ENCODE measurements around the gene P2RY8. TPM values are rescaled to one million over a fixed set of nuclear protein-coding genes. Genes with fewer than 3 reads are reported as not detected.
"Not testable (repeated sequence)": the region's sequence is repeated elsewhere in the genome, so short reads cannot be mapped to it uniquely, and the experiment has no call there.

P2RY8 gene
- total RNA-seq, 1 donor from 2014 or later: 20.4 TPM

DNA sequence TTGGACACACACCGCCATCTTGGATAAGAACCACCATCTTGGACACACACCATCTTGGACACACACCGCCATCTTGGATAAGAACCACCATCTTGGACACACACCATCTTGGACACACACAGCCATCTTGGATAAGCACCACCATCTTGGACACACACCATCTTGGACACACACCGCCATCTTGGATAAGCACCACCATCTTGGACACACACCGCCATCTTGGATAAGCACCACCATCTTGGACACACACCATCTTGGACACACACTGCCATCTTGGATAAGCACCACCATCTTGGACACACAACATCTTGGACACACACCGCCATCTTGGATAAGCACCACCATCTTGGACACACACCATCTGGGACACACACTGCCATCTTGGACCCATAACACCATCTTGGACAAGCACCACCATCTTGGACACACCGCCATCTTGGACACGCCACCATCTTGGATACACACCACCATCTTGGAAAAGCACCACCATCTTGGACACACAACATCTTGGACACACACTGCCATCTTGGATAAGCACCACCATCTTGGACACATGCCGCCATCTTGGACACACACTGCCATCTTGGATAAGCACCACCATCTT lies 88.9 kb downstream of the P2RY8 start:
- H3K4me3 Mint-ChIP-seq; DNase-seq (ENCODE audit: low spot score); intact Hi-C loops (cut with micrococcal nuclease); H3K27me3 Mint-ChIP-seq (ENCODE audit: insufficient read depth); H3K27ac Mint-ChIP-seq; H3K4me1 Mint-ChIP-seq (ENCODE audit: low read depth): not testable (repeated sequence)
- Mint-ChIP-seq H3K9me3 (peaks cover 66% of the 10 kb centered on the region), H3K36me3 (ENCODE audit: low read depth) (peaks cover 64% of the 10 kb centered on the region)

DNA sequence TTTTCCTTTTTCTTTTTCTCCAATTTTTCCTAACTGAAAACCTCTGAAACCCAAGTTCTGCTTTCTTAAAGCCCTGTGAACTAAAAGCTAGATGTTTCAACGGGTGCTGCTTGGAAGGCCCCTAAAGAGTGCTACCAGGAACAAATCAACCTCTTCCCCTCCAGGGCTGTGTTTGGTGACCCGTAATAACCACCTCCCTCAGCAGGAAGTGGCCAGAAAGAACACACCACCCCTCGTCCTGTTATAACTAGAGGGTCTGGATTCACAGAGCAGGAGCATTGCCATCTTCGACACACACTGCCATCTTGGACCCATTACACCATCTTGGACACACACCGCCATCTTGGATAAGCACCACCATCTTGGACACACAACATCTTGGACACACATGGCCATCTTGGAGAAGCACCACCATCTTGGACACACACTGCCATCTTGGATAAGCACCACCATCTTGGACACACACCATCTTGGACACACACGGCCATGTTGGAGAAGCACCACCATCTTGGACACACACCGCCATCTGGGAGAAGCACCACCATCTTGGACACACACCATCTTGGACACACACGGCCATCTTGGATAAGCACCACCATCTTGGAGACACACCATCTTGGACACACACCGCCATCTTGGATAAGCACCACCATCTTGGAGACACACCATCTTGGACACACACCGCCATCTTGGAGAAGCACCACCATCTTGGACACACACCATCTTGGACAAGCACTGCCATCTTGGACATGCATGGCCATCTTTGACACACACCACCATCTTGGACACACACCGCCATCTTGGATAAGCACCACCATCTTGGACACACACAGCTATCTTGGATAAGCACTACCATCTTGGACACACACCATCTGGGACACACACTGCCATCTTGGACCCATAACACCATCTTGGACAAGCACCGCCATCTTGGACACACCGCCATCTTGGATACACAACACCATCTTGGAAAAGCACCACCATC lies 89.7 kb downstream of the P2RY8 start:
- H3K27ac Mint-ChIP-seq; intact Hi-C loops (cut with micrococcal nuclease); H3K27me3 Mint-ChIP-seq (ENCODE audit: insufficient read depth); DNase-seq (ENCODE audit: low spot score); H3K4me3 Mint-ChIP-seq; H3K4me1 Mint-ChIP-seq (ENCODE audit: low read depth): not testable (repeated sequence)
- Mint-ChIP-seq H3K9me3 (peaks cover 70% of the 10 kb centered on the region), H3K36me3 (ENCODE audit: low read depth) (peaks cover 69% of the 10 kb centered on the region)

DNA sequence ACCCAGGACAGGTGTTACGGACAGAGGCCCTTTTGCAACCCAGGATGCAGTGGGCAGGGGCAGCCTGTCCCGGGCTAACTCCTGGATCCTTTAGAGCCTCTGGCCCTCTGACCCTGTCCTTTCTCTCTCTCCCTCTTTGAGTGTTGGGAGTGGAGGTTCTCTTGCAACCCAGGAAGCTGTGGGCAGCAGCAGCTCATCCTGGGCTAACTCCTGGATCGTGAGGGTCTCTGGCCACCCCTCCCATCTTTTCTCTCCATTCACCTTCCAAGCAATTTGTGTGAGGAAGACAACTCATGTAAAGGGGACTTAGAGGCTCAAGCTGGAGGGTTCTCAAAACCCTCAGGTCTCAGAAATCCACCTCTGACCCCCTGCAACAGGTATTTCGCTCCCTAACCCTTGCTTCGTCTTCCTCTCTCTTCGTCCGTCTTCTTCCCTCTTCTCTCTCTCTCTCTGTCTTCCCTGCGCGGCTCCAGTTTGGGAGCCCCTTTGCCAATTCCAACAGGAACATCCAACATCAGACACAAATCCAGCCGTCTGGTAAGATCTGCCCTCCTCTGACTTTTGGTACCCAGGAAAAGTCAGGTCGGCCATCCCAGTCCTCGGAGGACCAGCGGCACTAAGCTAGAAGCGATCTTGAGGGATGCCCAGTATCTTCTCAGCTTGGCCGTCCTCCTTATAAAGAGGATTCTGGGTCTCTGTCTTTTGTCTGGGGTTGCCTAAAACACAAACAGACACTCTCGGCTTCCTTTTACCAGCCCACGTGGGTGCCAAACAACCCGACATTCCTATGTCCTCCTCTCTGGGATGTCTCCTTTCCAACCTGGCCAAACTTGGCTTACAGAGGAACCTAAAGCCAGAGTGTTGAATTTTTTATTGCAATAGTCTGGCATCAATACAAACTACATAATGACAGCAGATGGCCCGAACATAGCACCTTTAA lies 92.2 kb downstream of the P2RY8 start:
- intact Hi-C loops (cut with micrococcal nuclease): no loop called here
- Mint-ChIP-seq H3K27ac (no peak overlapping the region), H3K9me3 (peaks cover 66% of the 10 kb centered on the region), H3K4me3 (no peak overlapping the region), H3K36me3 (ENCODE audit: low read depth) (peaks cover 73% of the 10 kb centered on the region), H3K27me3 (ENCODE audit: insufficient read depth) (no peaks in the 10 kb centered on the region), H3K4me1 (ENCODE audit: low read depth) (no peaks in the 10 kb centered on the region)
- no peak for DNase-seq (ENCODE audit: low spot score)

DNA sequence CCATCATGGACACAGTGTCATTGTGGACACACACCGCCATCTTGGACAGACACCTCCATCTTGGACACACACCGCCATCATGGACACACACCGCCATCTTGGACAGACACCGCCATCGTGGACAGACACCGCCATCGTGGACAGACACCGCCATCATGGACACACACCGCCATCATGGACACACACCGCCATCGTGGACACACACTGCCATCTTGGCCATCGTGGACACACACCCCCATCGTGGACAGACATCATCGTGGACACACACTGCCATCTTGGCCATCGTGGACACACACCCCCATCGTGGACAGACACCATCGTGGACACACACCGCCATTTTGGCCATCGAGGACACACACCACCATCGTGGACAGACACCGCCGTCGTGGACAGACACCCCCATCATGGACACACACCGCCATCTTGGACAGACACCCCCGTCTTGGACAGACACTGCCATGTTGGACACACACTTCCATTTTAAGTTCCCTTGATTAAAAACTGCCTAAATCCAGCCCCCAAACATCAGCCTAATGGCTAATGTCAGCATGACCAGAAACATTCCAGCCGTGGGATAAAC lies 93.4 kb downstream of the P2RY8 start:
- no peak overlapping the region for H3K4me3 Mint-ChIP-seq
- intact Hi-C loops (cut with micrococcal nuclease): no loop called here
- H3K9me3 Mint-ChIP-seq: peaks cover 54% of the 10 kb centered on the region
- H3K27me3 Mint-ChIP-seq (ENCODE audit: insufficient read depth): no peaks in the 10 kb centered on the region
- peaks cover 68% of the 10 kb centered on the region for H3K36me3 Mint-ChIP-seq (ENCODE audit: low read depth)
- no peak overlapping the region for H3K27ac Mint-ChIP-seq
- no peak for DNase-seq (ENCODE audit: low spot score)
- no peaks in the 10 kb centered on the region for H3K4me1 Mint-ChIP-seq (ENCODE audit: low read depth)

DNA sequence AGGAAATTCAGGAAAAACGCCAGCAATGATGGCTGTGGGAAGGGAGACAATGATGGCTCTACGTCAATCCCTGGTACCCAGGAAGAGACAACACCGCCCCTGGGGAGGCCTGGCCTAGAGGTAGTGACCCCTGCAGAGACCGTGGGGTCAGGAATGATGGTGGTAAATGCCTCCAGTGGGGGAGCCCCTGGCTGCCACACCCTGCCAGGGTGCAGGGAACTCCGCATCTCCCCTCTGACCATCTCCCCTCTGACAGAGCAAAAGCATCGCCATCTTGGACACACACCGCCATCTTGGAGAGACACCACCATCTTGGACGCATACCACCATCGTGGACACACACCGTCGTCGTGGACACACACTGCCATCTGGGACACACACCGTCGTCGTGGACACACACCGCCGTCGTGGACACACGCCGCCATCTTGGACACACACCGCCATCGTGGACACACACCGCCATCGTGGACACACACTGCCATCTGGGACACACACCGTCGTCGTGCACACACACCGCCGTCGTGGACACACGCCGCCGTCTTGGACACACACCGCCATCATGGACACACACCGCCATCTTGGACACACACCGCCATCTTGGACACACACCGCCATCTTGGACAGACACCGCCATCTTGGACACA lies 94.1 kb downstream of the P2RY8 start:
- no peak for DNase-seq (ENCODE audit: low spot score)
- no peaks in the 10 kb centered on the region for H3K4me1 Mint-ChIP-seq (ENCODE audit: low read depth)
- peaks cover 47% of the 10 kb centered on the region for H3K9me3 Mint-ChIP-seq
- H3K4me3 Mint-ChIP-seq: no peak overlapping the region
- H3K36me3 Mint-ChIP-seq (ENCODE audit: low read depth): peaks cover 69% of the 10 kb centered on the region
- H3K27ac Mint-ChIP-seq: no peak overlapping the region
- H3K27me3 Mint-ChIP-seq (ENCODE audit: insufficient read depth): no peaks in the 10 kb centered on the region
- intact Hi-C loops (cut with micrococcal nuclease): no loop called here

DNA sequence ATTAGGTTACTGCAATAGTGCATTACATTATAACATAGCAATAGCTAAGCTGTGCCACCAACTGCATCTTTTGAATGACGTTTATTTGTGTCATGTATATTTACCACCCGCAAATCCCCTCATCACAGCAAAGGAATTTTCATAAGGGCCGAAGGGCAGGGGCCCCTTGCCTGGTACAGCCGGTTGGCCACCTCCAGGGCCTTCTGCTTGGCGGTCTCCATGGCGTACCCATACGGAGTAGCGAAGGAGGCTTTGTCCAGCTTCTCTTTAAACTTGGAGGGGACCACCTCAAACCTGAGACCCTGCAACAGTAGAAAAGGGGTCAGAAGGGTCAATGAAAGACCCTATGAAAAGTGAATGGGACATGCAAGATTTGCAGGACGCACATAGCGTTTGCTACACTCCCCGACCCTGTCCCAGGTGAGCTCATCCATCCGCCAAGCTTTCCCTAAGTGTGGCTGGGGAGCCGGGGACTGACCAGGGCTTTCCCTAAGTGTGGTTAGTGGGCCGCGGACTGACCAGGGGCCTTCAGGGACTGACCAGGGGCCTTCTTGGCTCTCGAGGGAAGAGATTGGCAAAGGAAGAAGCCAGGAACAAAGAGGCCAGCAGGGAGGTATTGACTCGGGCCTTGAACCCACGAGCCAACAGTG lies 94.8 kb downstream of the P2RY8 start:
- no peaks in the 10 kb centered on the region for H3K27me3 Mint-ChIP-seq (ENCODE audit: insufficient read depth)
- DNase-seq (ENCODE audit: low spot score): no peak

DNA sequence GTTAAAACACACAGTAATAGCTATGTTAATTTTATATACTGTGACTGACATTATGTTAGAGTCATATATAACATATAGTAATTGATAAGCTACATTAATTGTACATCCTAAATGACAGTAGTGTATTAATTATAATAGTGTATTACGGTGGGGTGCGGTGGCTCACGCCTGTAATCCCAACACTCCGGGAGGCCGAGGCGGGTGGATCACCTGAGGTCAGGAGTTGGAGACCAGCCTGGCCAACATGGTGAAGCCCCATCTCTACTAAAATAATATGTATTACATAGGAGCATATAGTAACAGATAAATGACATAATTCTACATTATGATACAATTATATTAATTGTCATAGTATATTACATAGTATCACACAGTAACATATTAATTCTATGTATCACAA lies 96.5 kb downstream of the P2RY8 start:
- no peaks in the 10 kb centered on the region for H3K4me1 Mint-ChIP-seq (ENCODE audit: low read depth)
- no peak overlapping the region for H3K27ac Mint-ChIP-seq
- H3K9me3 Mint-ChIP-seq: peaks cover 33% of the 10 kb centered on the region
- DNase-seq (ENCODE audit: low spot score): no peak
- H3K4me3 Mint-ChIP-seq: no peak overlapping the region
- H3K27me3 Mint-ChIP-seq (ENCODE audit: insufficient read depth): no peaks in the 10 kb centered on the region
- H3K36me3 Mint-ChIP-seq (ENCODE audit: low read depth): peaks cover 65% of the 10 kb centered on the region
- intact Hi-C loops (cut with micrococcal nuclease): no loop called here

More for the DNA sequence above, 94.8 kb downstream of the P2RY8 start:
- Mint-ChIP-seq H3K27ac (no peak overlapping the region), H3K9me3 (peaks cover 42% of the 10 kb centered on the region), H3K36me3 (ENCODE audit: low read depth) (peaks cover 69% of the 10 kb centered on the region), H3K4me1 (ENCODE audit: low read depth) (no peaks in the 10 kb centered on the region), H3K4me3 (no peak overlapping the region)
- intact Hi-C loops (cut with micrococcal nuclease): no loop called here

DNA sequence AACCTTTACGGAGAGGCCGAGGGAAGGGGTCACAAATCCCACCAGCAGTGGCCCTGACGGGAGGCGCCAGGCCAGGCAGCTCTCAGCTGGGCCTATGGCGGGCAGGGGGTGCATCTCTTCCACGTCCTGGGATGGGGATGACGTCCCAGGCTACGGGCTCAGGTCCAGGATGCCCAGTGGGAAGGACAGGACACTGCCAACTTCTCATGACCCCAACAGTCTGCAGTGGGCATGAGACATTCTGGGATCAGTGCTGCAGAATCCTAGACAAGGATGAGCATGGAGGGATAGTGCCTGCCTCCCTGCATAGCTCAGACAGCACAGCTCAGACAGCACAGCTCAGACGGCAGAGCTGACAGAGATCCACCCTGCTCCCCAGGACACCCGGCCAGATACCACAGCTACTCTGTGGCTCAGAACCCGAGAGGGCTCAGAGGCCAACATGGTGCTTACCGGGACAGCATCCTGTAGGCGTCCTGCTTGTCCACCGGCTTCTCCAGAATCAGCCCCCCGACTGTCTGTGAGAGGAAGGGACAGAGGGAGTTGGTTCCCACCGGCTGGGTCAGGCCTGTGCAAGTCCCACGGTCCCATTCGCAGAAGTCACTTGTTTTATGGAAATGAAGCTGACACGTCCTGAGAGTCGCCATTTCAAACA lies 101.6 kb downstream of the P2RY8 start:
- intact Hi-C loops (cut with micrococcal nuclease): no loop called here

DNA sequence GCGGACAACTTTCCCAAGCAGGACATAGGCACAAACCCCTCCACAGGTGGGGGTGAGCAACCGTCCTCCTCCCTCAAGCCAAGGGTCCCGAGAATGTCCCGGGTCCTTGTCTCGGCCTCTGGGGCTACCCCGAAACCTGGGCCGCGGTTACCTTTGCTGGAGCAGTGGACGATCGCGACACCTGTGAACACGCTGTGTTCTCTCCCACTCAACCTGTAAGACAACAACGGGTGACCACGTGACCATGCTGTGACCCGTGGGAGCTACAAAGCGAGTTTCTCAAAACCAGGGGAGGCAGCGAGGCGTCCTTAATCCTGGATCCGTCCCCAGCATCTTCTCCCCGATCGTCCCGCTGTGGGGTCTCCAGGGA lies 102.1 kb downstream of the P2RY8 start:
- no peak overlapping the region for H3K4me3 Mint-ChIP-seq
- H3K27ac Mint-ChIP-seq: no peak overlapping the region
- H3K27me3 Mint-ChIP-seq (ENCODE audit: insufficient read depth): no peaks in the 10 kb centered on the region
- intact Hi-C loops (cut with micrococcal nuclease): no loop called here
- H3K9me3 Mint-ChIP-seq: peaks cover 9% of the 10 kb centered on the region
- DNase-seq (ENCODE audit: low spot score): no peak
- peaks cover 43% of the 10 kb centered on the region for H3K36me3 Mint-ChIP-seq (ENCODE audit: low read depth)
- no peaks in the 10 kb centered on the region for H3K4me1 Mint-ChIP-seq (ENCODE audit: low read depth)

More for the DNA sequence above, 101.6 kb downstream of the P2RY8 start:
- H3K4me1 Mint-ChIP-seq (ENCODE audit: low read depth): no peaks in the 10 kb centered on the region
- DNase-seq (ENCODE audit: low spot score): no peak
- H3K9me3 Mint-ChIP-seq: peaks cover 9% of the 10 kb centered on the region
- no peak overlapping the region for H3K4me3 Mint-ChIP-seq
- H3K27ac Mint-ChIP-seq: no peak overlapping the region
- H3K27me3 Mint-ChIP-seq (ENCODE audit: insufficient read depth): no peaks in the 10 kb centered on the region
- peaks cover 44% of the 10 kb centered on the region for H3K36me3 Mint-ChIP-seq (ENCODE audit: low read depth)

DNA sequence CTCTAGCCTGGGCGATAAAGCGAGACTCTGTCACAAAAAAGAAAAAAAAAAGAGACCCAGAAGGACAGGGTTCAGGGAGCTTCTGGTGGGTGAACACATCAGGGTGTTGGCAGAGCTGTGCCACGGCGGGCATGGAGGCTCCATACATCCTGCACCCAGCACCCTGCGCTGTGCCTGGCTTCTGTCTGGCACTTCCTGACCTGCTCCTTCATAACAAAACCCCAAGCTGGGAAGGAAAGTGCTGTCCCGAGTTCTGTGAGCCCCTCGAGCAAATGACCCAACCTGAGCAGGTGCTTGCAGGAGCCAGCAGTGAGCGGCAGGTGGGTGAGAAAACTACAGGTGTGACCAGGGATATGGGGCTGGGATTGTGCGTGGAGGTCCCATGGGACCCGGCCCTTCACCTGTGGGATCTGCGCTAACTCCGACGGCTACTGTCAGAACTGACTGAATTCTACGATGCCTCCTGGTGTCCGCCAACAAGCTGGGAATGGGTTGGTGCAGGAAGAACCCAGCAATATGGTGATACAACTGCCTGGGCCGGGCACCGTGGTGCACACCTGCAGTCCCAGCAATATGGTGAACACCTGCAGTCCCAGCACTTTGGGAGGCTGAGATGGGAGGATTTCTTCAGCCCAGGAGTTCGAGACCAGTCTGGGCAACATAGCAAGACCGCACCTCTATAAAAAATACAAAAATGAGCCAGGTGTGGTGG lies 103.2 kb downstream of the P2RY8 start:
- no peak for DNase-seq (ENCODE audit: low spot score)
- Mint-ChIP-seq H3K9me3 (peaks cover 9% of the 10 kb centered on the region), H3K4me1 (ENCODE audit: low read depth) (no peaks in the 10 kb centered on the region), H3K27me3 (ENCODE audit: insufficient read depth) (no peaks in the 10 kb centered on the region), H3K4me3 (no peak overlapping the region), H3K27ac (no peak overlapping the region), H3K36me3 (ENCODE audit: low read depth) (peaks cover 38% of the 10 kb centered on the region)
- intact Hi-C loops (cut with micrococcal nuclease): no loop called here

DNA sequence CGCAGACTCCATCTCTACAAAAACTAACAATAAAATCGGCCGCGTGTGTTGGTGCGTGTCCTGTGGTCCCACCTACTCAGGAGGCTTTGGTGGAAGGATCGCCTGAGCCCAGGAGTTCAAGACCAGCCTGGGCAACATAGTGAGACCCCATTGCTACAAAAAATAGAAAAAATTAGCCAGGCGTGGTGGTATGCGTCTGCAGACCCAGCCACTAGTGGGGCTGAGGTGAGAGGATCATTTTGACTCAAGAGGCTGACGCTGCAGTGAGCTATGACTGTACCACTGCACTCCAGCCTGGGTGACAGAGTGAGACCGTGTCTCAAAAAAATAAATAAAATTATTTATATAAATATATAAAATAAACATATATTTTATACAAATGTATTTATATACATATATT lies 106.5 kb downstream of the P2RY8 start:
- DNase-seq (ENCODE audit: low spot score): no peak
- no peaks in the 10 kb centered on the region for H3K9me3 Mint-ChIP-seq
- intact Hi-C loops (cut with micrococcal nuclease): no loop called here
- no peak overlapping the region for H3K27ac Mint-ChIP-seq
- H3K4me1 Mint-ChIP-seq (ENCODE audit: low read depth): no peaks in the 10 kb centered on the region
- H3K27me3 Mint-ChIP-seq (ENCODE audit: insufficient read depth): no peaks in the 10 kb centered on the region
- peaks cover 28% of the 10 kb centered on the region for H3K36me3 Mint-ChIP-seq (ENCODE audit: low read depth)
- H3K4me3 Mint-ChIP-seq: no peak overlapping the region

Data from activated T-helper 1 cell treated with anti-CD3 and anti-CD28 coated beads, Interleukin-12 subunit alpha, Interleukin-12 subunit beta, Interleukin-2, Interleukin-4 antibody, amounts not matched to agents 30 ng/mL and 10 ng/mL and 1 ng/mL, durations not matched to agents 14 hours and 24 hours and 36 hours (primary cell).